H1 (cell line): Measurements from ENCODE around the gene CFP. TPM values are rescaled to one million over a fixed set of nuclear protein-coding genes. Genes with fewer than 3 reads are reported as not detected.

Source experiments
- CTCF ChIA-PET: fragments of 300-600 bp; sonication (Branson Sonifier 250); formaldehyde crosslinking; loops from one replicate; lab custom pipeline; 2021; ENCODE audit not compliant: partially characterized antibody; lab: Charles Lee
- POLR2A ChIA-PET: fragments of 300-600 bp; sonication (Branson Sonifier 250); formaldehyde crosslinking; loops from one replicate; lab custom pipeline; 2021; ENCODE audit warnings: inconsistent platforms; ENCODE audit not compliant: partially characterized antibody; lab: Charles Lee
- DNase-seq, 2 experiments: peaks; one replicate each; pipeline versions ENCODE4 v3.0.0 to v3.0.0-alpha.2; 2010 to 2022; ENCODE audit warnings: low spot score in 2 of 2, low read depth in 1 of 2, mixed read lengths in 1 of 2
- FAIRE-seq: peaks from 2 replicates; lab custom pipeline; 2011; peaks lifted over from hg19 to GRCh38; lab: Jason Lieb, UNC
- H2AFZ ChIP-seq: 2 replicates; pipeline ENCODE4 v1.8.1; 2012; ENCODE audit warnings: low read length, inconsistent platforms
- H2AK5ac ChIP-seq: 2 replicates; pipeline ENCODE4 v1.6.1; 2013; ENCODE audit warnings: low read depth, low read length
- H2BK120ac ChIP-seq: replicated peaks from 2 replicates; pipeline ENCODE3; 2013; ENCODE audit warnings: low read depth, low read length, inconsistent platforms
- H2BK12ac ChIP-seq: 2 replicates; pipeline ENCODE4 v1.6.1; 2013; ENCODE audit warnings: low read depth, low read length
- H2BK15ac ChIP-seq: 2 replicates; pipeline ENCODE4 v1.6.1; 2013; ENCODE audit warnings: low read length
- H2BK20ac ChIP-seq: 2 replicates; pipeline ENCODE4 v1.6.1; 2013; ENCODE audit warnings: low read length
- H2BK5ac ChIP-seq: 2 replicates; pipeline ENCODE4 v1.6.1; 2013; ENCODE audit warnings: low read depth, low read length
- H3K14ac ChIP-seq: 2 replicates; pipeline ENCODE4 v1.6.1; 2013; ENCODE audit warnings: inconsistent platforms; ENCODE audit not compliant: insufficient read length
- H3K18ac ChIP-seq: 2 replicates; pipeline ENCODE4 v1.6.1; 2013; ENCODE audit warnings: low read length; ENCODE audit errors: extremely low read depth
- H3K23ac ChIP-seq: 2 replicates; pipeline ENCODE4 v1.6.1; 2013; ENCODE audit warnings: inconsistent platforms; ENCODE audit not compliant: insufficient read length
- H3K23me2 ChIP-seq: 2 replicates; pipeline ENCODE4 v1.6.1; 2013; ENCODE audit warnings: low read depth, low read length
- H3K27ac ChIP-seq: 2 replicates; pipeline ENCODE4 v1.6.1; 2011; ENCODE audit warnings: low read depth, low read length, inconsistent platforms
- H3K27me3 ChIP-seq, 4 experiments: replicated peaks in 1 of 4; 1 replicate in 1 of 4; 2 replicates in 3 of 4; pipeline versions ENCODE4 v1.6.1 to v1.8.1; 2011 to 2013; ENCODE audit warnings: low read length in 3 of 4, mild to moderate bottlenecking in 3 of 4, inconsistent platforms in 2 of 4, mixed read lengths in 2 of 4, moderate library complexity in 1 of 4; ENCODE audit not compliant: control insufficient read depth in 3 of 4, insufficient read depth in 3 of 4; ENCODE audit errors: extremely low read depth in 1 of 4
- H3K36me3 ChIP-seq, 4 experiments: 2 replicates each; pipeline versions ENCODE4 v1.6.1 to v1.8.1; 2011 to 2013; ENCODE audit warnings: mild to moderate bottlenecking in 4 of 4, low read length in 3 of 4, moderate library complexity in 2 of 4, control low read depth in 1 of 4, inconsistent platforms in 1 of 4; ENCODE audit not compliant: insufficient read depth in 4 of 4, control insufficient read depth in 2 of 4
- H3K4ac ChIP-seq: replicated peaks from 2 replicates; pipeline ENCODE3; 2013; ENCODE audit warnings: low read length, low read depth, mixed read lengths, inconsistent platforms; ENCODE audit not compliant: insufficient read length
- H3K4me1 ChIP-seq, 4 experiments: replicated peaks in 1 of 4; 1 replicate in 1 of 4; 2 replicates in 3 of 4; pipeline versions ENCODE4 v1.6.1 to v1.8.1; 2011 to 2013; ENCODE audit warnings: low read length in 3 of 4, inconsistent platforms in 2 of 4, mixed read lengths in 1 of 4; ENCODE audit not compliant: insufficient read depth in 4 of 4, control insufficient read depth in 3 of 4
- H3K4me2 ChIP-seq, 2 experiments: 2 replicates each; pipeline versions ENCODE4 v1.6.1 to v1.8.1; 2011 to 2013; ENCODE audit warnings: low read depth in 2 of 2, low read length in 2 of 2, control low read depth in 1 of 2, inconsistent platforms in 1 of 2, mild to moderate bottlenecking in 1 of 2; ENCODE audit not compliant: insufficient read depth in 1 of 2
- H3K4me3 ChIP-seq, 4 experiments: fragments of 200-600, 300-600 bp in 1 of 4; sonication (generic), shearing (Covaris generic), sonication (Bioruptor Twin) in 1 of 4; 2 replicates each; pipeline versions ENCODE4 v1.5.1 to v1.8.1; 2011 to 2016; ENCODE audit warnings: low read length in 4 of 4, low read depth in 3 of 4, control low read depth in 2 of 4, inconsistent platforms in 2 of 4, mild to moderate bottlenecking in 2 of 4, mixed read lengths in 1 of 4, moderate library complexity in 1 of 4; ENCODE audit not compliant: insufficient read depth in 2 of 4; ENCODE audit errors: extremely low read depth in 1 of 4
- H3K56ac ChIP-seq: replicated peaks from 2 replicates; pipeline ENCODE3; 2013; ENCODE audit warnings: low read depth, mild to moderate bottlenecking, mixed read lengths, low read length, inconsistent platforms; ENCODE audit not compliant: insufficient read length
- H3K79me1 ChIP-seq: 2 replicates; pipeline ENCODE4 v1.6.1; 2013; ENCODE audit warnings: low read depth, low read length, control low read depth
- H3K79me2 ChIP-seq, 2 experiments: 2 replicates each; pipeline versions ENCODE4 v1.6.1 to v1.8.1; 2012 to 2013; ENCODE audit warnings: low read length in 2 of 2, mild to moderate bottlenecking in 2 of 2, inconsistent platforms in 1 of 2; ENCODE audit not compliant: insufficient read depth in 2 of 2, control insufficient read depth in 1 of 2
- H3K9ac ChIP-seq, 4 experiments: replicated peaks in 1 of 4; 1 replicate in 1 of 4; 2 replicates in 3 of 4; pipeline versions ENCODE4 v1.6.1 to v1.8.1; 2011 to 2013; ENCODE audit warnings: low read depth in 3 of 4, low read length in 3 of 4, control low read depth in 2 of 4, mild to moderate bottlenecking in 2 of 4, moderate library complexity in 2 of 4, inconsistent platforms in 1 of 4; ENCODE audit errors: extremely low read depth in 1 of 4
- H3K9me3 ChIP-seq, 2 experiments: 2 replicates each; pipeline versions ENCODE4 v1.6.1 to v1.8.1; 2012 to 2013; ENCODE audit warnings: mild to moderate bottlenecking in 2 of 2, moderate library complexity in 2 of 2, control low read depth in 1 of 2, inconsistent platforms in 1 of 2, low read depth in 1 of 2, low read length in 1 of 2, mixed read lengths in 1 of 2; ENCODE audit not compliant: insufficient read depth in 2 of 2
- H4K20me1 ChIP-seq, 2 experiments: replicated peaks in 1 of 2; 2 replicates each; pipeline versions ENCODE3 to v1.8.1; 2011 to 2013; ENCODE audit warnings: inconsistent platforms in 2 of 2, low read length in 2 of 2, mild to moderate bottlenecking in 1 of 2; ENCODE audit not compliant: insufficient read depth in 2 of 2, control insufficient read depth in 1 of 2
- H4K5ac ChIP-seq: 2 replicates; pipeline ENCODE4 v1.6.1; 2013; ENCODE audit warnings: low read length, low read depth, mixed read lengths, inconsistent platforms; ENCODE audit not compliant: insufficient read length
- H4K8ac ChIP-seq: 2 replicates; pipeline ENCODE4 v1.8.0; 2013; ENCODE audit warnings: mild to moderate bottlenecking, moderate library complexity, low read length, inconsistent platforms; ENCODE audit not compliant: insufficient read depth; ENCODE audit errors: extremely low read depth
- H4K91ac ChIP-seq: replicated peaks from 2 replicates; pipeline ENCODE3; 2013; ENCODE audit warnings: low read length, mixed read lengths, inconsistent platforms; ENCODE audit not compliant: insufficient read length
- BACH1 ChIP-seq: IDR thresholded peaks from 2 replicates; pipeline ENCODE4 v1.6.1; 2012; ENCODE audit warnings: low read length, improper control_type of control experiment
- CBX5 ChIP-seq: fragments of 300-800, 300-1000 bp; sonication (generic); IDR thresholded peaks from 2 replicates; pipeline ENCODE4 v1.7.1; 2016; ENCODE audit warnings: antibody characterized with exemption, low read length, low read depth
- CTBP2 ChIP-seq: IDR thresholded peaks from 2 replicates; pipeline ENCODE4 v1.7.0; 2011; ENCODE audit warnings: borderline replicate concordance, mild to moderate bottlenecking, moderate library complexity, mixed read lengths, low read length; ENCODE audit not compliant: insufficient read depth, insufficient read length
- EP300 ChIP-seq, 2 experiments: IDR thresholded peaks; 1 replicate in 1 of 2; 2 replicates in 1 of 2; pipeline ENCODE4 v1.6.1; 2011 to 2012; ENCODE audit warnings: low read depth in 2 of 2, low read length in 2 of 2, mild to moderate bottlenecking in 2 of 2, borderline replicate concordance in 1 of 2, inconsistent platforms in 1 of 2, moderate library complexity in 1 of 2
- HDAC2 ChIP-seq, 2 experiments: fragments of 300-600 bp in 1 of 2; sonication (generic) in 1 of 2; IDR thresholded peaks; 2 replicates each; pipeline ENCODE4 v1.6.1; 2011 to 2012; ENCODE audit warnings: low read depth in 2 of 2, low read length in 2 of 2, mild to moderate bottlenecking in 2 of 2, moderate library complexity in 2 of 2, borderline replicate concordance in 1 of 2, inconsistent platforms in 1 of 2
- RBBP5 ChIP-seq: IDR thresholded peaks from 2 replicates; pipeline ENCODE4 v1.7.1; 2012; ENCODE audit warnings: low read depth, mild to moderate bottlenecking, inconsistent platforms, low read length, moderate library complexity, borderline replicate concordance
- RFX5 ChIP-seq: IDR thresholded peaks from 2 replicates; pipeline ENCODE4 v1.6.1; 2011; ENCODE audit warnings: low read depth, low read length, improper control_type of control experiment, borderline replicate concordance
- SIN3A ChIP-seq, 2 experiments: IDR thresholded peaks in 1 of 2; conservative IDR thresholded peaks in 1 of 2; 2 replicates each; pipeline ENCODE4 v1.6.1; 2011 to 2012; ENCODE audit warnings: low read length in 2 of 2, improper control_type of control experiment in 1 of 2, low read depth in 1 of 2, mild to moderate bottlenecking in 1 of 2
- ZNF274 ChIP-seq: IDR thresholded peaks from 2 replicates; pipeline ENCODE4 v1.7.0; 2012; ENCODE audit warnings: low read length, borderline replicate concordance; ENCODE audit errors: extremely low read depth
- WGBS, 2 experiments: shearing (Covaris generic) in 1 of 2; methylation state at CpG; one replicate each; pipeline versions ENCODE4 v1.1.6 to v1.1.7; 2013 to 2015; ENCODE audit warnings: low lambda C conversion rate in 2 of 2, mixed read lengths in 2 of 2, inconsistent platforms in 1 of 2, low coverage in 1 of 2, missing lambda C conversion rate in 1 of 2; ENCODE audit not compliant: insufficient replicate concordance in 2 of 2, insufficient coverage in 1 of 2, insufficient read length in 1 of 2; ENCODE audit errors: extremely low coverage in 1 of 2, missing lambda C conversion rate in 1 of 2; 5-methylcytosine and 5-hydroxymethylcytosine counted together
- polyA plus RNA-seq, 7 experiments: library from polyadenylated mRNA; depleted of rRNA in 3 of 7; stranded (reverse) in 5 of 7; unstranded in 2 of 7; fragments of >200 nt in 5 of 7; fragments of 200-250 nt in 2 of 7; gene quantifications; 1 replicate in 5 of 7; 2 replicates in 1 of 7; 4 replicates in 1 of 7; pipeline versions ENCODE4 v1.2.1 to v1.2.3, GENCODE V29; 2011 to 2013; ENCODE audit warnings: missing spikeins in 2 of 7, mixed read lengths in 2 of 7
- total RNA-seq: library from RNA; stranded (reverse); fragmentation: NEBNext Ultra II Directional; extraction: Animal tissue kit (Norgen Biotek cat#: 25700); gene quantifications from 2 replicates; pipeline ENCODE4 v1.2.1, GENCODE V29; 2021

CFP gene
- total and polyA plus RNA-seq, 2 of the 8 experiments (the other 6 are each of a cell fraction or from before 2014, with no cell fraction given): 0.76 to 2.2 TPM

DNA sequence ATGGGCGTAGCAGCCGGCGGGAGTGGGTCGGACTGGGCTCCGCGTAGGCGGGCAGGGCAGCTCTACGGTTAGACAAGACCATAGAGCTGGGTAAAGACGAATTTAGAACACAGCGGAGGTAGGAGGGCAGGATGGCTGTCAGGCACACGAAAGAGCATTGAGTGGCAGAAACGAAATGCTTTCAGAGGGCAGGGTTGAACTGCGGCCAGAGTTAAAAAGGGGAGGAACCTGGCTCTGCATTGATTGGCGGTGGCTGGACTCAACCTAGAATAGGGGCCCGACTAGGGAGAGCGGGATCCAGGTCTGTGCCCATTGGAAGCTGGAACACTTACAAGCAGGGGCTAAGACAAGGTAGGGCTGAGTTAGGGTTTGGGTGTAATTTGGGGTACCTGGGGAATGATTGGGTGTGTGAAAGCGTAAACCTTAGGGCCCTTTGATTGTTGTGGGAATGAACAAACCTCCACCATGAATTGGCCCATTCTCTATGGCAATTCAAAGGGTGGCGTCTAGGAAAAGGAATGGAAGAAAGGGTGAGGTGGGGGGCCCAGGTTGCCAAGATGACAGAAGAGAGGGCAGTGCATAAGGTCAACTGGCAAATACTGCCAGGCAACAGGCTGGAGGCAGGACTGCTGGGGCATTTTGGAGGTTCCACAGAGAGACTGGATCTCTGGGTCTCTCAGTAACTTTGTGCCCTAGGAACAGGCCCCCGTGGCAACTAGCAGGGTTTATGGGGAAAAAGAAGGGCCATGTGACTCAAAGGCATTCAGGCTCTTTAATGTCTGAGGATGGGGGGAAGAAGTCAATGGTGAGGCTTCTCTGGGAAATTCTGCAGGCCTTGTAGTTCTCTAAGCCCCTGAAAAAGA is 21.5 kb upstream of the CFP start:
- peak overlapping the region; percentile 73 for H3K27ac ChIP-seq
- H2AK5ac ChIP-seq: no peak overlapping the region
- peaks cover 0 to 6% (median 1%) of the 10 kb centered on the region in 4 experiments; a peak in 3 of 7 replicates for H3K4me1 ChIP-seq
- H3K23ac ChIP-seq: no peak overlapping the region
- H3K18ac ChIP-seq: no peak overlapping the region; the same call in 1 of the 2 replicates
- WGBS, 2 experiments: 12% methylated on average over 17 of the region's 19 CpGs; no CpG with 5 or more reads in 1 of the 2 experiments
- no peak overlapping the region for H2BK120ac ChIP-seq
- no peak overlapping the region for H3K56ac ChIP-seq
- peak overlapping the region in 3 of 4 experiments; percentile 48 to 74 (median 68); a peak in 6 of 7 replicates for H3K9ac ChIP-seq
- peak overlapping the region; percentile 54 to 69 (median 64); a peak in 7 of 8 replicates for H3K4me3 ChIP-seq
- CTCF ChIA-PET: interaction anchor here (1.3 kb wide), 1 partner anchor 9 kb away, joined by 4 read pairs; no protein-coding TSS in a partner anchor
- H4K91ac ChIP-seq: no peak overlapping the region
- no peaks in the 10 kb centered on the region for H3K9me3 ChIP-seq
- H2BK20ac ChIP-seq: no peak overlapping the region
- H3K79me1 ChIP-seq: no peaks in the 10 kb centered on the region; the same call in 1 of the 2 replicates
- H4K20me1 ChIP-seq: peaks cover 0 to 1% of the 10 kb centered on the region in 2 experiments
- no peaks in the 10 kb centered on the region for H3K27me3 ChIP-seq
- no peak overlapping the region for H2BK15ac ChIP-seq
- peak overlapping the region; percentile 76; the same call in 1 of the 2 replicates for H2AFZ ChIP-seq
- peak overlapping the region; percentile 82 to 92 for H3K4me2 ChIP-seq
- H3K36me3 ChIP-seq: peaks cover 0 to 6% (median 3%) of the 10 kb centered on the region in 4 experiments; a peak in 3 of 8 replicates
- H3K4ac ChIP-seq: no peak overlapping the region
- POLR2A ChIA-PET: no interaction called here
- H3K23me2 ChIP-seq: no peaks in the 10 kb centered on the region; the same call in 1 of the 2 replicates
- peak; percentile 32 for FAIRE-seq
- no peak for DNase-seq
- no peak overlapping the region for H4K5ac ChIP-seq
- H2BK5ac ChIP-seq: no peak overlapping the region; the same call in 1 of the 2 replicates
- H4K8ac ChIP-seq: no peak overlapping the region
- peaks cover 4 to 18% of the 10 kb centered on the region in 2 experiments; a peak in 3 of 4 replicates for H3K79me2 ChIP-seq
- H2BK12ac ChIP-seq: no peak overlapping the region
- H3K14ac ChIP-seq: no peak overlapping the region
- TF ChIP-seq HDAC2 (IDR thresholded peaks at IDR 0.05; ENCODE audit: borderline replicate concordance in 1 of 2, low read depth in 2 of 2, low read length in 2 of 2): no peak
- no peak for TF ChIP-seq CBX5
- no peak for TF ChIP-seq BACH1
- no peak for TF ChIP-seq RFX5
- TF ChIP-seq ZNF274: no peak
- no peak for TF ChIP-seq EP300 (IDR thresholded peaks at IDR 0.05; ENCODE audit: borderline replicate concordance in 1 of 2, low read depth in 2 of 2, low read length in 2 of 2)
- TF ChIP-seq CTBP2: no peak
- peak in 1 of 2 experiments; percentile 46; a peak in 1 of 4 replicates for TF ChIP-seq SIN3A (conservative IDR thresholded peaks at IDR 0.05 in 1 of 2, IDR thresholded peaks at IDR 0.05 in 1 of 2; ENCODE audit: low read depth in 1 of 2, low read length in 2 of 2)
- no peak for TF ChIP-seq RBBP5
